K562 (cell line): ENCODE data around the gene CDCA7.

Source experiments
- LCOR ChIP-seq: sonication (generic); formaldehyde crosslinking; IDR thresholded peaks from 2 replicates; pipeline ENCODE4 v1.8.0; 2022; ENCODE audit warnings: mild to moderate bottlenecking, missing genetic modification reagents
- RNF2 ChIP-seq: sonication (generic); IDR thresholded peaks from 2 replicates; pipeline ENCODE4 v1.6.1; 2016
- SREBF1 ChIP-seq: fragments of 150-350 bp; IDR thresholded peaks from 2 replicates; pipeline ENCODE4 v1.6.1; 2014; ENCODE audit warnings: antibody characterized with exemption, low read depth, low read length, borderline replicate concordance
- TF ChIP-seq, protein P1 (sequence below): sonication (generic); formaldehyde crosslinking; IDR thresholded peaks from 2 replicates; pipeline ENCODE4 v1.8.1; 2023; ENCODE audit warnings: mild to moderate bottlenecking, missing genetic modification reagents
- TF ChIP-seq, protein P2 (sequence below), 2 experiments: fragments of 450-650 bp; formaldehyde crosslinking in 1 of 2; IDR thresholded peaks; 2 replicates each; pipeline versions ENCODE4 v1.4.0 to v1.6.1; 2014 to 2020; ENCODE audit warnings: mild to moderate bottlenecking in 2 of 2, borderline replicate concordance in 1 of 2, low read depth in 1 of 2

DNA sequence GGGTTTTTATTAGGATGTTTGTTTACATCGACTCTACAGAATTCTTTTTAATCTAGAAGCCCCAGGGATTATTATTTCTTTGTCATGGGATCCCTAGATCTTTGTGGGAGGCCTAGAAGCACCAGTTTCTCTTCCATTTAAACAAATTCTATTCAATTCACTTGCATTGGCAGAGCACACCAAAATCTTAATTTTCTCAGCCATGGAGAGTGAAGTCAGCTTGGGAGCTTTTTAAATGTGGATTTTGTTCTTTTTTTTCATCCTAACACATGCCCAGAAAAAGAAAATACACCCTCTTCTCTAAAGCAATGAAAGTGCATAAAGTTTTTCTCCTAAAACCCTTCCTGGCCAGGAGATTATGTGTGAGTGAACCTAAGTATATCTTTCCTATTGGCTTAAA is 38.5 kb downstream of the CDCA7 start:
- TF ChIP-seq, protein P1, sequence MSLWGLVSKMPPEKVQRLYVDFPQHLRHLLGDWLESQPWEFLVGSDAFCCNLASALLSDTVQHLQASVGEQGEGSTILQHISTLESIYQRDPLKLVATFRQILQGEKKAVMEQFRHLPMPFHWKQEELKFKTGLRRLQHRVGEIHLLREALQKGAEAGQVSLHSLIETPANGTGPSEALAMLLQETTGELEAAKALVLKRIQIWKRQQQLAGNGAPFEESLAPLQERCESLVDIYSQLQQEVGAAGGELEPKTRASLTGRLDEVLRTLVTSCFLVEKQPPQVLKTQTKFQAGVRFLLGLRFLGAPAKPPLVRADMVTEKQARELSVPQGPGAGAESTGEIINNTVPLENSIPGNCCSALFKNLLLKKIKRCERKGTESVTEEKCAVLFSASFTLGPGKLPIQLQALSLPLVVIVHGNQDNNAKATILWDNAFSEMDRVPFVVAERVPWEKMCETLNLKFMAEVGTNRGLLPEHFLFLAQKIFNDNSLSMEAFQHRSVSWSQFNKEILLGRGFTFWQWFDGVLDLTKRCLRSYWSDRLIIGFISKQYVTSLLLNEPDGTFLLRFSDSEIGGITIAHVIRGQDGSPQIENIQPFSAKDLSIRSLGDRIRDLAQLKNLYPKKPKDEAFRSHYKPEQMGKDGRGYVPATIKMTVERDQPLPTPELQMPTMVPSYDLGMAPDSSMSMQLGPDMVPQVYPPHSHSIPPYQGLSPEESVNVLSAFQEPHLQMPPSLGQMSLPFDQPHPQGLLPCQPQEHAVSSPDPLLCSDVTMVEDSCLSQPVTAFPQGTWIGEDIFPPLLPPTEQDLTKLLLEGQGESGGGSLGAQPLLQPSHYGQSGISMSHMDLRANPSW (CRISPR knock-in tag) = no peak
- TF ChIP-seq SREBF1 (no peak), RNF2 (no peak), LCOR (CRISPR knock-in tag) (no peak)
- TF ChIP-seq, protein P2, sequence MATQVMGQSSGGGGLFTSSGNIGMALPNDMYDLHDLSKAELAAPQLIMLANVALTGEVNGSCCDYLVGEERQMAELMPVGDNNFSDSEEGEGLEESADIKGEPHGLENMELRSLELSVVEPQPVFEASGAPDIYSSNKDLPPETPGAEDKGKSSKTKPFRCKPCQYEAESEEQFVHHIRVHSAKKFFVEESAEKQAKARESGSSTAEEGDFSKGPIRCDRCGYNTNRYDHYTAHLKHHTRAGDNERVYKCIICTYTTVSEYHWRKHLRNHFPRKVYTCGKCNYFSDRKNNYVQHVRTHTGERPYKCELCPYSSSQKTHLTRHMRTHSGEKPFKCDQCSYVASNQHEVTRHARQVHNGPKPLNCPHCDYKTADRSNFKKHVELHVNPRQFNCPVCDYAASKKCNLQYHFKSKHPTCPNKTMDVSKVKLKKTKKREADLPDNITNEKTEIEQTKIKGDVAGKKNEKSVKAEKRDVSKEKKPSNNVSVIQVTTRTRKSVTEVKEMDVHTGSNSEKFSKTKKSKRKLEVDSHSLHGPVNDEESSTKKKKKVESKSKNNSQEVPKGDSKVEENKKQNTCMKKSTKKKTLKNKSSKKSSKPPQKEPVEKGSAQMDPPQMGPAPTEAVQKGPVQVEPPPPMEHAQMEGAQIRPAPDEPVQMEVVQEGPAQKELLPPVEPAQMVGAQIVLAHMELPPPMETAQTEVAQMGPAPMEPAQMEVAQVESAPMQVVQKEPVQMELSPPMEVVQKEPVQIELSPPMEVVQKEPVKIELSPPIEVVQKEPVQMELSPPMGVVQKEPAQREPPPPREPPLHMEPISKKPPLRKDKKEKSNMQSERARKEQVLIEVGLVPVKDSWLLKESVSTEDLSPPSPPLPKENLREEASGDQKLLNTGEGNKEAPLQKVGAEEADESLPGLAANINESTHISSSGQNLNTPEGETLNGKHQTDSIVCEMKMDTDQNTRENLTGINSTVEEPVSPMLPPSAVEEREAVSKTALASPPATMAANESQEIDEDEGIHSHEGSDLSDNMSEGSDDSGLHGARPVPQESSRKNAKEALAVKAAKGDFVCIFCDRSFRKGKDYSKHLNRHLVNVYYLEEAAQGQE (IDR thresholded peaks at IDR 0.05; ENCODE audit: borderline replicate concordance) = no peak
- TF ChIP-seq, protein P2 (CRISPR knock-in tag; IDR thresholded peaks at IDR 0.05; ENCODE audit: low read depth) = no peak
